Heart left ventricle (tissue), 16 donors: ENCODE measurements around the gene COL15A1. TPM values are rescaled to one million over a fixed set of nuclear protein-coding genes. Genes with fewer than 3 reads are reported as not detected.

Experiments used
- ATAC-seq, 4 donors: fragments of 200-7000 bp; cut with Tn5 transposase; one replicate each; pipeline ENCODE4 v1.9.1; 2020 to 2022; ENCODE audit warnings: moderate library complexity in 4 of 4, mild to moderate bottlenecking in 3 of 4, moderate number of reproducible peaks in 1 of 4
- DNase-seq, 5 donors: peaks; one replicate each; pipeline ENCODE4 v3.0.0-alpha.2; 2020
- H3K27ac ChIP-seq, 12 donors: fragments of 200-600 bp; sonication (generic) in 4 of 12; one replicate each; pipeline versions ENCODE4 v1.5.0 to v1.8.0; 2016 to 2022; ENCODE audit warnings: mild to moderate bottlenecking in 2 of 12
- H3K27me3 ChIP-seq, 9 donors: fragments of 200-600 bp; sonication (generic) in 2 of 9; one replicate each; pipeline versions ENCODE4 v1.5.1 to v1.8.0; 2016 to 2022; ENCODE audit warnings: mild to moderate bottlenecking in 3 of 9
- H3K36me3 ChIP-seq, 9 donors: fragments of 200-600 bp; sonication (generic) in 2 of 9; one replicate each; pipeline versions ENCODE4 v1.5.0 to v1.8.0; 2018 to 2022; ENCODE audit warnings: mild to moderate bottlenecking in 2 of 9
- H3K4me1 ChIP-seq, 12 donors: fragments of 200-600 bp; sonication (generic) in 4 of 12; one replicate each; pipeline versions ENCODE4 v1.5.0 to v1.8.0; 2016 to 2022; ENCODE audit warnings: mild to moderate bottlenecking in 3 of 12
- H3K4me3 ChIP-seq, 12 donors: fragments of 200-600 bp; sonication (generic) in 4 of 12; one replicate each; pipeline versions ENCODE4 v1.5.0 to v1.8.0; 2017 to 2022; ENCODE audit warnings: mild to moderate bottlenecking in 9 of 12, moderate library complexity in 4 of 12
- H3K9me3 ChIP-seq, 12 donors: fragments of 200-600 bp; sonication (generic) in 4 of 12; one replicate each; pipeline versions ENCODE4 v1.5.0 to v1.8.0; 2016 to 2022; ENCODE audit warnings: mild to moderate bottlenecking in 1 of 12
- CTCF ChIP-seq, 12 donors: fragments of 200-600 bp; sonication (generic) in 4 of 12; IDR thresholded peaks; one replicate each; pipeline versions ENCODE4 v1.5.0 to v1.8.0; 2018 to 2022; ENCODE audit warnings: antibody characterized with exemption in 12 of 12, mild to moderate bottlenecking in 5 of 12
- POLR2A ChIP-seq, 2 donors: fragments of 450-650 bp; IDR thresholded peaks; one replicate each; pipeline ENCODE4 v1.6.1; 2017; ENCODE audit warnings: antibody characterized with exemption in 2 of 2, mild to moderate bottlenecking in 2 of 2, moderate library complexity in 2 of 2
- WGBS, 4 donors: extraction: QIAGEN DNeasy Blood & Tissue Kit in 2 of 4; methylation state at CpG; one replicate each; pipeline versions ENCODE4 v1.1.5 to v1.1.7; 2013 to 2018; 5-methylcytosine and 5-hydroxymethylcytosine counted together
- intact Hi-C, 10 donors: fragments of 100-400 bp; cut with DNase I; formaldehyde crosslinking; loops; one replicate each; pipeline versions ENCODE4 v1.11.1 to v1.14.2; 2022
- polyA plus RNA-seq, 2 donors: library from polyadenylated mRNA; stranded (reverse); fragments of 200-250 nt; gene quantifications; one replicate each; pipeline ENCODE4 v1.2.3, GENCODE V29; 2013
- total RNA-seq, 9 donors: library from RNA; depleted of rRNA in 2 of 9; stranded (reverse); fragments of >200 nt in 2 of 9; fragmentation: NEBNext Ultra II Directional in 3 of 9; extraction: Animal tissue kit (Norgen Biotek cat#: 25700) in 3 of 9; gene quantifications; one replicate each; pipeline versions ENCODE4 v1.1.0 to v1.2.4, GENCODE V29; 2016 to 2023
- donor health status: ischemic (EF 13 %, LVEDD 7.1; RV severe dilation, severe dysfunction).
- donor health status: healthy with polysubstance abuse.
- donor health status: DM: no; HTN: yes; CAD: no.
- donor health status: DM: no; HTN: no; CAD: no.
- donor health status: ischemic (EF 25% LVEDD 6.9; RV normal size, moderate dysfunction).
- donor health status: ischemic (EF 25% LVEDD 5.7; RV mildly dilated, moderate dysfunction).
- donor health status: healthy.
- donor health status: DM: yes; HTN: yes; CAD: no.
- donor health status: ischemic (EF 35%, LVEDD 5.7; RV mildly dilated, moderate dysfunction).
- donor health status: nonischemic (EF 11% LVEDD 7.7; RV severe dilation, severe dysfunction).
- donor health status: DM: yes; HTN: yes; CAD: no.
- donor health status: PGD.
- donor health status: ischemic (EF 29% LVEDD 5.4; RV normal size, mild dysfunction).
- donor health status: nonischemic (EF 23%, LVEDD 6.1; RV moderate dilation, normal function).

COL15A1 gene
- total and polyA plus RNA-seq, 11 donors: 12.4 to 81.0 (median 38.8) TPM

- Histone ChIP-seq H3K36me3 (peaks cover 0 to 99% (median 40%) of the 10 kb centered on the region in 9 donors), H3K4me1 (peaks cover 0 to 37% (median 7%) of the 10 kb centered on the region in 12 donors), H3K27me3 (peaks cover 0 to 4% (median 0%) of the 10 kb centered on the region in 9 donors), H3K27ac (peak overlapping the region in 7 of 12 donors; percentile 15 to 66 (median 56)), H3K9me3 (no peaks in the 10 kb centered on the region), H3K4me3 (no peak overlapping the region)
- DNase-seq: no peak
- intact Hi-C loops: no loop called here
- no peak for ATAC-seq
- 87 to 97% (median 93%) methylated on average over 5 to 8 of the region's 8 CpGs for WGBS, 4 donors
- TF ChIP-seq CTCF (IDR thresholded peaks at IDR 0.05): no peak
- no peak for TF ChIP-seq POLR2A (IDR thresholded peaks at IDR 0.05)
Measured at GRCh38 chr9:99020786-99021436, 77.2 kb downstream of the COL15A1 start.

GRCh38 chr9:99021512-99021911, 77.8 kb downstream of the COL15A1 start:
- Histone ChIP-seq H3K36me3 (peaks cover 0 to 99% (median 39%) of the 10 kb centered on the region in 9 donors), H3K27me3 (peaks cover 0 to 4% (median 0%) of the 10 kb centered on the region in 9 donors), H3K9me3 (no peaks in the 10 kb centered on the region), H3K4me3 (no peak overlapping the region), H3K27ac (peak overlapping the region in 1 of 12 donors; percentile 24), H3K4me1 (peaks cover 0 to 37% (median 7%) of the 10 kb centered on the region in 12 donors)
- 90 to 94% (median 92%) methylated on average over 3 of the region's 3 CpGs for WGBS, 4 donors
- intact Hi-C loops: no loop called here
- no peak for DNase-seq
- no peak for ATAC-seq
- TF ChIP-seq POLR2A (IDR thresholded peaks at IDR 0.05): no peak
- no peak for TF ChIP-seq CTCF (IDR thresholded peaks at IDR 0.05)

- H3K4me3 ChIP-seq: no peak overlapping the region
- 67 to 81% (median 78%) methylated on average over 8 of the region's 8 CpGs for WGBS, 4 donors
- TF ChIP-seq POLR2A (IDR thresholded peaks at IDR 0.05) (no peak), CTCF (IDR thresholded peaks at IDR 0.05) (no peak)
- H3K9me3 ChIP-seq: no peaks in the 10 kb centered on the region
- intact Hi-C loops: no loop called here
- peaks cover 0 to 4% (median 0%) of the 10 kb centered on the region in 9 donors for H3K27me3 ChIP-seq
- peak in 3 of 4 donors; percentile 22 to 52 (median 33) for ATAC-seq
- peaks cover 0 to 99% (median 32%) of the 10 kb centered on the region in 9 donors for H3K36me3 ChIP-seq
- DNase-seq: peak in 1 of 5 donors; percentile 36
- peak overlapping the region in 7 of 12 donors; percentile 3 to 53 (median 23) for H3K27ac ChIP-seq
- H3K4me1 ChIP-seq: peaks cover 0 to 37% (median 7%) of the 10 kb centered on the region in 12 donors
Measured at GRCh38 chr9:99023231-99023630, 79.5 kb downstream of the COL15A1 start.

GRCh38 chr9:99023831-99024230, 80.1 kb downstream of the COL15A1 start:
- H3K4me1 ChIP-seq: peaks cover 0 to 37% (median 7%) of the 10 kb centered on the region in 12 donors
- ATAC-seq: peak in 1 of 4 donors; percentile 5
- no peak overlapping the region for H3K4me3 ChIP-seq
- DNase-seq: peak in 3 of 5 donors; percentile 29 to 62 (median 44)
- TF ChIP-seq POLR2A (IDR thresholded peaks at IDR 0.05): no peak
- no peak for TF ChIP-seq CTCF (IDR thresholded peaks at IDR 0.05)
- 71 to 84% (median 81%) methylated on average over 1 of the region's 1 CpG for WGBS, 4 donors
- H3K9me3 ChIP-seq: no peaks in the 10 kb centered on the region
- intact Hi-C loops: no loop called here
- peaks cover 0 to 4% (median 0%) of the 10 kb centered on the region in 9 donors for H3K27me3 ChIP-seq
- H3K36me3 ChIP-seq: peaks cover 0 to 97% (median 33%) of the 10 kb centered on the region in 9 donors
- H3K27ac ChIP-seq: peak overlapping the region in 7 of 12 donors; percentile 3 to 35 (median 23)
